ENCODE measurements around the gene PI4K2B. TPM values are rescaled to one million over a fixed set of nuclear protein-coding genes. Genes with fewer than 3 reads are reported as not detected.
"Not testable (repeated sequence)": the region's sequence is repeated elsewhere in the genome, so short reads cannot be mapped to it uniquely, and the experiment has no call there.

The PI4K2B gene
- total RNA-seq, 1 experiment from 2014 or later: 19.3 TPM

- H3K9me3 ChIP-seq (ENCODE audit: control insufficient read depth in 1 of 2, insufficient read depth in 1 of 2, low read depth in 1 of 2, low read length in 2 of 2); H3K27ac ChIP-seq (ENCODE audit: low read depth, low read length); ATAC-seq; H2AFZ ChIP-seq (ENCODE audit: low read depth, low read length, poor library complexity, severe bottlenecking); H3K9ac ChIP-seq (ENCODE audit: low read length); RAD21 ChIA-PET (ENCODE audit: low non-redundant PET in 1 of 2, low total read pairs in 2 of 2, uncharacterized antibody in 2 of 2, unreplicated experiment in 2 of 2); H3K4me2 ChIP-seq (ENCODE audit: low read length); POLR2A ChIA-PET; DNase-seq (ENCODE audit: low read depth, low spot score); H3K27me3 ChIP-seq (ENCODE audit: insufficient read depth, low read length); H4K20me1 ChIP-seq (ENCODE audit: insufficient read depth); H3K4me1 ChIP-seq (ENCODE audit: control insufficient read depth in 1 of 2, insufficient read depth in 2 of 2, low read length in 2 of 2); H3K79me2 ChIP-seq (ENCODE audit: insufficient read depth, low read length); BruUV-seq (replicated peaks); intact Hi-C loops (cut with micrococcal nuclease); H3K9me2 ChIP-seq (ENCODE audit: insufficient read depth); H3K36me3 ChIP-seq (ENCODE audit: control insufficient read depth in 1 of 2, insufficient read depth in 2 of 2, low read length in 2 of 2); CTCF ChIA-PET; H3K4me3 ChIP-seq (replicated peaks in 1 of 2; ENCODE audit: low read depth in 1 of 2, low read length in 2 of 2): not testable (repeated sequence)
Measured at GRCh38 chr4:25214750-25215149, 19.1 kb upstream of the PI4K2B start.

- no TSS peak for BruUV-seq (replicated peaks)
- DNase-seq (ENCODE audit: low read depth, low spot score): no peak
- H3K36me3 ChIP-seq (ENCODE audit: control insufficient read depth in 1 of 2, insufficient read depth in 2 of 2, low read length in 2 of 2): no peaks in the 10 kb centered on the region
- H3K9me3 ChIP-seq (ENCODE audit: control insufficient read depth in 1 of 2, insufficient read depth in 1 of 2, low read depth in 1 of 2, low read length in 2 of 2): no peaks in the 10 kb centered on the region
- no peaks in the 10 kb centered on the region for H3K79me2 ChIP-seq (ENCODE audit: insufficient read depth, low read length)
- ChIA-PET CTCF (no interaction called here), RAD21 (ENCODE audit: low non-redundant PET in 1 of 2, low total read pairs in 2 of 2, uncharacterized antibody in 2 of 2, unreplicated experiment in 2 of 2) (no interaction called here), POLR2A (no interaction called here)
- no peak for ATAC-seq
- TF ChIP-seq REST (IDR thresholded peaks at IDR 0.05; ENCODE audit: low read depth) (no peak), EZH2phosphoT487 (IDR thresholded peaks at IDR 0.05; ENCODE audit: borderline replicate concordance) (no peak), CBX3 (IDR thresholded peaks at IDR 0.05; ENCODE audit: low read depth) (no peak), SIN3A (IDR thresholded peaks at IDR 0.05; ENCODE audit: low read depth) (no peak), ZNF274 (IDR thresholded peaks at IDR 0.05; ENCODE audit: low read depth, low read length) (no peak), ZBTB33 (IDR thresholded peaks at IDR 0.05; ENCODE audit: extremely low read depth, insufficient replicate concordance, low read length) (no peak), RAD21 (IDR thresholded peaks at IDR 0.05; ENCODE audit: low read depth) (no peak)
- H3K9me2 ChIP-seq (ENCODE audit: insufficient read depth): no peaks in the 10 kb centered on the region
- no peak overlapping the region for H3K4me3 ChIP-seq (replicated peaks in 1 of 2; ENCODE audit: low read depth in 1 of 2, low read length in 2 of 2)
- no peak overlapping the region for H3K27ac ChIP-seq (ENCODE audit: low read depth, low read length)
- peaks cover 0 to 4% of the 10 kb centered on the region in 2 experiments; a peak in 1 of 4 replicates for H3K4me1 ChIP-seq (ENCODE audit: control insufficient read depth in 1 of 2, insufficient read depth in 2 of 2, low read length in 2 of 2)
- no peaks in the 10 kb centered on the region for H3K27me3 ChIP-seq (ENCODE audit: insufficient read depth, low read length)
- H4K20me1 ChIP-seq (ENCODE audit: insufficient read depth): no peaks in the 10 kb centered on the region
- H3K4me2 ChIP-seq (ENCODE audit: low read length): no peak overlapping the region
- H2AFZ ChIP-seq (ENCODE audit: low read depth, low read length, poor library complexity, severe bottlenecking): no peak overlapping the region
- no peak overlapping the region for H3K9ac ChIP-seq (ENCODE audit: low read length)
- intact Hi-C loops (cut with micrococcal nuclease): no loop called here
Measured at GRCh38 chr4:25215511-25215910, 18.3 kb upstream of the PI4K2B start.
